SK-N-DZ (cell line): Measurements from ENCODE around the gene PDE4B.

Experiments used
- DNase-seq: peaks from one replicate; pipeline ENCODE4 v3.0.0-alpha.2; 2015; ENCODE audit warnings: low spot score

PDE4B gene

GRCh38 chr1:66335859-66336640 lies 543.4 kb downstream of the PDE4B start:
- DNase-seq = no peak

- no peak for DNase-seq
These were observed 543.9 kb downstream of the PDE4B start for GRCh38 chr1:66336641-66336990.

GRCh38 chr1:66337249-66337648 lies 544.6 kb downstream of the PDE4B start:
- DNase-seq = no peak

GRCh38 chr1:66339944-66340343 lies 547.2 kb downstream of the PDE4B start:
- no peak for DNase-seq

GRCh38 chr1:66341446-66342089 lies 548.9 kb downstream of the PDE4B start:
- DNase-seq = no peak

- no peak for DNase-seq
These were observed 550.0 kb downstream of the PDE4B start for GRCh38 chr1:66342707-66343106.

- no peak for DNase-seq
These were observed 551.1 kb downstream of the PDE4B start for GRCh38 chr1:66343569-66344325.

GRCh38 chr1:66346057-66346795 lies 553.5 kb downstream of the PDE4B start:
- no peak for DNase-seq

GRCh38 chr1:66346873-66347272 lies 554.2 kb downstream of the PDE4B start:
- no peak for DNase-seq

- DNase-seq = no peak
These were observed 556.1 kb downstream of the PDE4B start for GRCh38 chr1:66348776-66349175.

GRCh38 chr1:66349242-66349641 lies 556.5 kb downstream of the PDE4B start:
- DNase-seq = no peak

GRCh38 chr1:66350001-66350547 lies 557.4 kb downstream of the PDE4B start:
- no peak for DNase-seq

GRCh38 chr1:66351478-66351877 lies 558.8 kb downstream of the PDE4B start:
- no peak for DNase-seq

- no peak for DNase-seq
These were observed 559.2 kb downstream of the PDE4B start for GRCh38 chr1:66351913-66352312.

- no peak for DNase-seq
These were observed 560.1 kb downstream of the PDE4B start for GRCh38 chr1:66352792-66353191.

- no peak for DNase-seq
These were observed 560.6 kb downstream of the PDE4B start for GRCh38 chr1:66353257-66353656.

- peak; percentile 81 for DNase-seq
These were observed 561.9 kb downstream of the PDE4B start for GRCh38 chr1:66354311-66355201.

GRCh38 chr1:66355756-66356155 lies 563.1 kb downstream of the PDE4B start:
- peak; percentile 17 for DNase-seq

- peak; percentile 53 for DNase-seq
These were observed 563.9 kb downstream of the PDE4B start for GRCh38 chr1:66356605-66357004.

GRCh38 chr1:66357021-66357420 lies 564.3 kb downstream of the PDE4B start:
- no peak for DNase-seq
